Osteocyte (in vitro differentiated cells): Measurements from ENCODE around the gene ZNF563. TPM values are rescaled to one million over a fixed set of nuclear protein-coding genes. Genes with fewer than 3 reads are reported as not detected.
"Not testable (repeated sequence)": the region's sequence is repeated elsewhere in the genome, so short reads cannot be mapped to it uniquely, and the experiment has no call there.

Source experiments
- DNase-seq: peaks from one replicate; pipeline ENCODE4 v3.0.0; 2021; ENCODE audit warnings: mixed read lengths; ENCODE audit not compliant: unreplicated experiment; ENCODE audit errors: extremely low spot score
- H3K27ac Mint-ChIP-seq: one replicate; pipeline ENCODE4 v1.8.0; 2021; ENCODE audit warnings: mild to moderate bottlenecking, mixed read lengths; ENCODE audit not compliant: unreplicated experiment
- H3K27me3 Mint-ChIP-seq: one replicate; pipeline ENCODE4 v1.8.0; 2021; ENCODE audit warnings: mixed read lengths; ENCODE audit not compliant: unreplicated experiment
- H3K36me3 Mint-ChIP-seq: one replicate; pipeline ENCODE4 v1.8.0; 2021; ENCODE audit warnings: mixed read lengths; ENCODE audit not compliant: unreplicated experiment
- H3K4me1 Mint-ChIP-seq: one replicate; pipeline ENCODE4 v1.8.0; 2021; ENCODE audit warnings: mixed read lengths; ENCODE audit not compliant: unreplicated experiment
- H3K4me3 Mint-ChIP-seq: one replicate; pipeline ENCODE4 v1.8.0; 2021; ENCODE audit warnings: mild to moderate bottlenecking, moderate library complexity, mixed read lengths; ENCODE audit not compliant: unreplicated experiment
- H3K9me3 Mint-ChIP-seq: one replicate; pipeline ENCODE4 v1.8.0; 2021; ENCODE audit warnings: mixed read lengths; ENCODE audit not compliant: unreplicated experiment
- CTCF ChIP-seq: fragments of 200-600 bp; sonication (generic); IDR thresholded peaks from 2 replicates; pipeline ENCODE4 v1.5.0; 2021; ENCODE audit warnings: antibody characterized with exemption, mild to moderate bottlenecking, moderate library complexity
- total RNA-seq: library from RNA; stranded (reverse); gene quantifications from 2 replicates; pipeline ENCODE4 v1.2.1, GENCODE V29; 2021

The ZNF563 gene
- total RNA-seq, 1 donor from 2014 or later: 1.4 TPM

- H3K36me3 Mint-ChIP-seq: peaks cover 4% of the 10 kb centered on the region
- H3K27me3 Mint-ChIP-seq: no peaks in the 10 kb centered on the region
- peak; percentile 73 for TF ChIP-seq CTCF
- H3K27ac Mint-ChIP-seq: peak within 1 kb of the TSS; percentile 99
- H3K4me3 Mint-ChIP-seq: peak within 1 kb of the TSS; percentile 93
- peak; percentile 98 for DNase-seq
- peaks cover 15% of the 10 kb centered on the region for H3K4me1 Mint-ChIP-seq
- H3K9me3 Mint-ChIP-seq: no peaks in the 10 kb centered on the region
Observed at GRCh38 chr19:12365236-12366162, 32.1 kb upstream of the ZNF563 start, which contains the start of gene ZNF442. Gene ZNF442 (minus strand): TSS chr19:12365683. CDS start chr19:12363631, 2,052 bp downstream.

DNA sequence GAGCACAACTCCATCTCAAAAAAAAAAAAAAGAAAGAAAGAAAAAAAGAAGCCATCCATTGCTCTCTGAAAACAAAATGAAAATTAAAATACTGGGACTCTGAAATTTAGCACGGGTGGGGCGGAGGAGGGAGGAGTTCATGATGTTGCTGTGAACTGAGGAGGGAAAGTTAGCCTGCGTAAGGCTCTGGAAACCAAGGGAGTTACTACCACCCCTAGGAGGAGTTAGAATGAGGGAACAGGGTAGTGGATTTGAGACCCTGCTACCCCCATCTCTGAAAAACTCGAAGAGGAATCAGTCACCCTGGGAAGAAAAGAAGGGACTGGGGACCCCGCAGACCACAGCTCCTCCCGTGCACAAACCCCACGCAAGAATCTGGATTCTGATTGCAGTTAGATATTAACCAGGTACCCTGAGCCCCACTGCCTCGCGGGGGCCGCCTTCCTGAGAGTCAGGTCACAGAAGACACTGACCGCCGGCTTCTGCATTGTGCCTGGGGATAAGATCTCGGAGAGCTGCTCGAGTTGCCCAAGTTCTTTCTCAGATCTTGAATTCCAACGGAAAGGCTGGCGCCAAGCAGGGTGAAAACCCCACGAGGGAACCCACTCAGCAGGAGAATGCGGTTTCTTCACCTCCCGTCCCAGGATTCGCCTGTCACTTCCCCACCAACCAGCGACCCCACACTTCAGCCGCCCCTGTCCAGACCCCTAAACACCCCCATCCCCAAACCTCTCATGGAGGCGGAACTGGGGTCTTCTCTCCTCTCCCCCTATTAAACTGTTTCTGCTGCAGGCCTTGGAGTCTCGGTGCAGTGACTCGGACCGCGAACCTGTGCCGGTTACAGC, 31.2 kb upstream of the ZNF563 start:
- Mint-ChIP-seq H3K27me3 (no peaks in the 10 kb centered on the region), H3K4me3 (peak overlapping the region; percentile 93), H3K27ac (peak overlapping the region; percentile 94), H3K9me3 (no peaks in the 10 kb centered on the region), H3K36me3 (peaks cover 4% of the 10 kb centered on the region), H3K4me1 (peaks cover 15% of the 10 kb centered on the region)
- DNase-seq: no peak
- no peak for TF ChIP-seq CTCF

DNA sequence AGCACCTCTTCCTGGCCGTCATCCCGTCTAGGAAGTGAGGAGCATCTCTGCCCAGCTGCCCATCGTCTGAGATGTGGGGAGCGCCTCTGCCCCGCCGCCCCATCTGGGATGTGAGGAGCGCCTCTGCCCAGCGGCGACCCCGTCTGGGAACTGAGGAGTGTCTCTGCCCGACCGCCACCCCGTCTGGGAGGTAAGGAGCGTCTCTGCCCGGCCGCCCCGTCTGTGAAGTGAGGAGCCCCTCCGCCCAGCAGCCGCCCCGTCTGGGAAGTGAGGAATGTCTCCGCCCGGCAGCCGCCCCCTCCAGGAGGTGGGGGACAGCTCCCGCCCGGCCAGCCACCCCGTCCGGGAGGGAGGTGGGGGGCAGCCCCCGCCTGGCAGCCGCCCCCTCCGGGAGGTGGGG, 28.8 kb upstream of the ZNF563 start:
- H3K4me3 Mint-ChIP-seq: not testable (repeated sequence)
- peaks cover 14% of the 10 kb centered on the region for H3K9me3 Mint-ChIP-seq

GRCh38 chr19:12353375-12353774, 19.9 kb upstream of the ZNF563 start:
- Mint-ChIP-seq H3K9me3 (peaks cover 45% of the 10 kb centered on the region), H3K36me3 (peaks cover 53% of the 10 kb centered on the region), H3K27ac (no peak overlapping the region), H3K27me3 (no peaks in the 10 kb centered on the region), H3K4me1 (no peaks in the 10 kb centered on the region), H3K4me3 (no peak overlapping the region)
- no peak for DNase-seq
- no peak for TF ChIP-seq CTCF

More for the DNA sequence above, 28.8 kb upstream of the ZNF563 start:
- H3K27me3 Mint-ChIP-seq, DNase-seq, H3K36me3 Mint-ChIP-seq, H3K27ac Mint-ChIP-seq: not testable (repeated sequence)
- H3K4me1 Mint-ChIP-seq: peaks cover 15% of the 10 kb centered on the region

GRCh38 chr19:12350890-12351197, 17.4 kb upstream of the ZNF563 start:
- peaks cover 52% of the 10 kb centered on the region for H3K9me3 Mint-ChIP-seq
- no peak overlapping the region for H3K4me3 Mint-ChIP-seq
- H3K27me3 Mint-ChIP-seq: no peaks in the 10 kb centered on the region

More at GRCh38 chr19:12350890-12351197, 17.4 kb upstream of the ZNF563 start:
- TF ChIP-seq CTCF: no peak
- no peak for DNase-seq
- H3K36me3 Mint-ChIP-seq: peaks cover 64% of the 10 kb centered on the region
- no peaks in the 10 kb centered on the region for H3K4me1 Mint-ChIP-seq
- H3K27ac Mint-ChIP-seq: no peak overlapping the region
